HepG2 (cell line): ENCODE results near the gene VGF. TPM values are rescaled to one million over a fixed set of nuclear protein-coding genes. Genes with fewer than 3 reads are reported as not detected.
A peak's percentile ranks its signal among the peaks of the same experiment; 100 is the strongest.

Experiments used
- AHDC1 ChIP-seq: sonication (generic); formaldehyde crosslinking; IDR thresholded peaks from 2 replicates; pipeline ENCODE4 v1.5.1; 2020; ENCODE audit warnings: mild to moderate bottlenecking, missing genetic modification reagents, borderline replicate concordance
- EED ChIP-seq: sonication (generic); formaldehyde crosslinking; IDR thresholded peaks from 2 replicates; pipeline ENCODE4 v1.5.0; 2020; ENCODE audit warnings: mild to moderate bottlenecking, missing genetic modification reagents
- GPN1 ChIP-seq: sonication (generic); formaldehyde crosslinking; IDR thresholded peaks from 2 replicates; pipeline ENCODE4 v1.5.1; 2020; ENCODE audit warnings: missing genetic modification reagents, borderline replicate concordance
- HNF4G ChIP-seq, 2 experiments: sonication (generic) in 1 of 2; formaldehyde crosslinking in 1 of 2; IDR thresholded peaks; 2 replicates each; pipeline versions ENCODE4 v1.4.0 to v1.6.1; 2011 to 2020; ENCODE audit warnings: borderline replicate concordance in 2 of 2, low read depth in 2 of 2, mild to moderate bottlenecking in 2 of 2, low read length in 1 of 2, missing genetic modification reagents in 1 of 2, moderate library complexity in 1 of 2
- KAT8 ChIP-seq: IDR thresholded peaks from 2 replicates; pipeline ENCODE4 v1.6.1; 2016; ENCODE audit warnings: missing genetic modification reagents, missing compliant biosample characterization
- NFYC ChIP-seq: IDR thresholded peaks from 2 replicates; pipeline ENCODE4 v1.6.1; 2016; ENCODE audit warnings: missing genetic modification reagents, missing compliant biosample characterization
- PRMT3 ChIP-seq: sonication (generic); formaldehyde crosslinking; IDR thresholded peaks from 2 replicates; pipeline ENCODE4 v1.8.1; 2022; ENCODE audit warnings: low read depth, mild to moderate bottlenecking, moderate library complexity, missing genetic modification reagents, borderline replicate concordance
- RARG ChIP-seq: sonication (generic); formaldehyde crosslinking; IDR thresholded peaks from 2 replicates; pipeline ENCODE4 v1.4.0; 2020; ENCODE audit warnings: low read depth, mild to moderate bottlenecking, missing genetic modification reagents
- RXRB ChIP-seq: IDR thresholded peaks from 2 replicates; pipeline ENCODE4 v1.6.1; 2016; ENCODE audit warnings: borderline replicate concordance, missing genetic modification reagents, missing compliant biosample characterization
- TBL1XR1 ChIP-seq: fragments of 150-350 bp; IDR thresholded peaks from 2 replicates; pipeline ENCODE4 v1.6.1; 2014; ENCODE audit warnings: borderline replicate concordance, low read length; ENCODE audit not compliant: partially characterized antibody
- ZNF335 ChIP-seq: sonication (generic); formaldehyde crosslinking; IDR thresholded peaks from 2 replicates; pipeline ENCODE4 v1.4.0; 2020; ENCODE audit warnings: missing genetic modification reagents
- ZNF343 ChIP-seq: sonication (generic); formaldehyde crosslinking; IDR thresholded peaks from 2 replicates; pipeline ENCODE4 v1.4.0; 2020; ENCODE audit warnings: mild to moderate bottlenecking, missing genetic modification reagents
- ZNF446 ChIP-seq: sonication (generic); formaldehyde crosslinking; IDR thresholded peaks from 2 replicates; pipeline ENCODE4 v1.5.0; 2020; ENCODE audit warnings: mild to moderate bottlenecking, missing genetic modification reagents
- ZNF570 ChIP-seq: sonication (generic); formaldehyde crosslinking; IDR thresholded peaks from 2 replicates; pipeline ENCODE4 v1.4.0; 2020; ENCODE audit warnings: mild to moderate bottlenecking, missing genetic modification reagents, borderline replicate concordance
- ZNF746 ChIP-seq: sonication (generic); formaldehyde crosslinking; IDR thresholded peaks from 2 replicates; pipeline ENCODE4 v1.8.0; 2022; ENCODE audit warnings: mild to moderate bottlenecking, missing genetic modification reagents
- polyA plus RNA-seq, 8 experiments: library from polyadenylated mRNA; depleted of rRNA in 3 of 8; stranded (reverse) in 7 of 8; unstranded in 1 of 8; fragments of >200 nt; fragmentation: Illumina TruSeq in 4 of 8; extraction: Trizol in 4 of 8; gene quantifications; 2 replicates each; pipeline versions ENCODE4 v1.2.1 to v1.2.3, GENCODE V29; 2011 to 2016; ENCODE audit warnings: low read depth in 4 of 8, missing spikeins in 1 of 8, mixed read lengths in 1 of 8; ENCODE audit not compliant: insufficient read depth in 1 of 8
- total RNA-seq, 5 experiments: library from RNA; depleted of rRNA; stranded (reverse); fragments of >200 nt; fragmentation: Illumina TruSeq; extraction: Trizol; gene quantifications; 2 replicates each; pipeline ENCODE4 v1.2.3, GENCODE V29; 2016; ENCODE audit warnings: low read depth in 1 of 5
- TF ChIP-seq, protein P1 (sequence below): sonication (generic); formaldehyde crosslinking; IDR thresholded peaks from 2 replicates; pipeline ENCODE4 v1.5.0; 2020; ENCODE audit warnings: mild to moderate bottlenecking, missing genetic modification reagents
- TF ChIP-seq, protein P2 (sequence below): sonication (generic); formaldehyde crosslinking; IDR thresholded peaks from 2 replicates; pipeline ENCODE4 v1.4.0; 2020; ENCODE audit warnings: missing genetic modification reagents, mild to moderate bottlenecking, borderline replicate concordance

The VGF gene
- total and polyA plus RNA-seq, 2 of the 13 experiments (the other 11 are each of a cell fraction or from before 2014, with no cell fraction given): 0.12 to 0.46 TPM

GRCh38 chr7:101165075-101165957 is at the start of gene VGF (continued):
- TF ChIP-seq AHDC1 (CRISPR knock-in tag) (0 out of 2 replicates have a peak, but pooled peaks have one; percentile 54), PRMT3 (peak; percentile 99), HNF4G (IDR thresholded peaks at IDR 0.05; ENCODE audit: borderline replicate concordance, low read depth, low read length) (no peak), HNF4G (CRISPR knock-in tag; IDR thresholded peaks at IDR 0.05; ENCODE audit: borderline replicate concordance, low read depth) (no peak; the same call in 1 of the 2 replicates), ZNF446 (peak; percentile 99), RXRB (peak; percentile 88), ZNF343 (CRISPR knock-in tag) (peak; percentile 84; the same call in 1 of the 2 replicates), ZNF570 (CRISPR knock-in tag) (no peak), ZNF746 (CRISPR knock-in tag) (peak; percentile 85), NFYC (CRISPR knock-in tag) (peak; percentile 70), TBL1XR1 (no peak), EED (CRISPR knock-in tag) (peak; percentile 97; the same call in 1 of the 2 replicates), KAT8 (CRISPR knock-in tag) (peak; percentile 91), RARG (CRISPR knock-in tag) (no peak; the same call in 1 of the 2 replicates), ZNF335 (CRISPR knock-in tag) (peak; percentile 95), GPN1 (CRISPR knock-in tag) (peak; percentile 98)
- TF ChIP-seq, protein P1, sequence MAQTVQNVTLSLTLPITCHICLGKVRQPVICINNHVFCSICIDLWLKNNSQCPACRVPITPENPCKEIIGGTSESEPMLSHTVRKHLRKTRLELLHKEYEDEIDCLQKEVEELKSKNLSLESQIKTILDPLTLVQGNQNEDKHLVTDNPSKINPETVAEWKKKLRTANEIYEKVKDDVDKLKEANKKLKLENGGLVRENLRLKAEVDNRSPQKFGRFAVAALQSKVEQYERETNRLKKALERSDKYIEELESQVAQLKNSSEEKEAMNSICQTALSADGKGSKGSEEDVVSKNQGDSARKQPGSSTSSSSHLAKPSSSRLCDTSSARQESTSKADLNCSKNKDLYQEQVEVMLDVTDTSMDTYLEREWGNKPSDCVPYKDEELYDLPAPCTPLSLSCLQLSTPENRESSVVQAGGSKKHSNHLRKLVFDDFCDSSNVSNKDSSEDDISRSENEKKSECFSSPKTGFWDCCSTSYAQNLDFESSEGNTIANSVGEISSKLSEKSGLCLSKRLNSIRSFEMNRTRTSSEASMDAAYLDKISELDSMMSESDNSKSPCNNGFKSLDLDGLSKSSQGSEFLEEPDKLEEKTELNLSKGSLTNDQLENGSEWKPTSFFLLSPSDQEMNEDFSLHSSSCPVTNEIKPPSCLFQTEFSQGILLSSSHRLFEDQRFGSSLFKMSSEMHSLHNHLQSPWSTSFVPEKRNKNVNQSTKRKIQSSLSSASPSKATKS: 0 out of 2 replicates have a peak, but pooled peaks have one; percentile 78
- TF ChIP-seq, protein P2, sequence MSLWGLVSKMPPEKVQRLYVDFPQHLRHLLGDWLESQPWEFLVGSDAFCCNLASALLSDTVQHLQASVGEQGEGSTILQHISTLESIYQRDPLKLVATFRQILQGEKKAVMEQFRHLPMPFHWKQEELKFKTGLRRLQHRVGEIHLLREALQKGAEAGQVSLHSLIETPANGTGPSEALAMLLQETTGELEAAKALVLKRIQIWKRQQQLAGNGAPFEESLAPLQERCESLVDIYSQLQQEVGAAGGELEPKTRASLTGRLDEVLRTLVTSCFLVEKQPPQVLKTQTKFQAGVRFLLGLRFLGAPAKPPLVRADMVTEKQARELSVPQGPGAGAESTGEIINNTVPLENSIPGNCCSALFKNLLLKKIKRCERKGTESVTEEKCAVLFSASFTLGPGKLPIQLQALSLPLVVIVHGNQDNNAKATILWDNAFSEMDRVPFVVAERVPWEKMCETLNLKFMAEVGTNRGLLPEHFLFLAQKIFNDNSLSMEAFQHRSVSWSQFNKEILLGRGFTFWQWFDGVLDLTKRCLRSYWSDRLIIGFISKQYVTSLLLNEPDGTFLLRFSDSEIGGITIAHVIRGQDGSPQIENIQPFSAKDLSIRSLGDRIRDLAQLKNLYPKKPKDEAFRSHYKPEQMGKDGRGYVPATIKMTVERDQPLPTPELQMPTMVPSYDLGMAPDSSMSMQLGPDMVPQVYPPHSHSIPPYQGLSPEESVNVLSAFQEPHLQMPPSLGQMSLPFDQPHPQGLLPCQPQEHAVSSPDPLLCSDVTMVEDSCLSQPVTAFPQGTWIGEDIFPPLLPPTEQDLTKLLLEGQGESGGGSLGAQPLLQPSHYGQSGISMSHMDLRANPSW (CRISPR knock-in tag): no peak
